GM23338 (cell line): ENCODE data around the gene TMEM250. TPM values are rescaled to one million over a fixed set of nuclear protein-coding genes. Genes with fewer than 3 reads are reported as not detected.

Experiments
- ATAC-seq: fragments of 200-7000 bp; cut with Tn5 transposase; 3 replicates; pipeline ENCODE4 v1.9.1; 2020
- DNase-seq: peaks from one replicate; pipeline ENCODE4 v3.0.0-alpha.2; 2015; ENCODE audit warnings: low spot score
- H2AFZ ChIP-seq: fragments of 200-600 bp; sonication (generic); 2 replicates; pipeline ENCODE4 v1.8.0; 2016; ENCODE audit warnings: antibody characterized with exemption, mild to moderate bottlenecking, moderate library complexity
- H3F3A ChIP-seq: fragments of 200-600 bp; sonication (generic); replicated peaks from 2 replicates; pipeline ENCODE4 v1.8.0; 2017; ENCODE audit warnings: antibody characterized with exemption, mixed run types, low read depth
- H3K27ac ChIP-seq: fragments of 200-600 bp; sonication (generic); 2 replicates; pipeline ENCODE4 v1.6.1; 2016; ENCODE audit warnings: low read depth
- H3K27me3 ChIP-seq: fragments of 200-600 bp; sonication (generic); 2 replicates; pipeline ENCODE4 v1.8.0; 2016; ENCODE audit warnings: mild to moderate bottlenecking, mixed run types, moderate library complexity; ENCODE audit not compliant: insufficient read depth
- H3K36me3 ChIP-seq: fragments of 200-600 bp; sonication (generic); 2 replicates; pipeline ENCODE4 v1.8.0; 2016; ENCODE audit warnings: mild to moderate bottlenecking; ENCODE audit not compliant: insufficient read depth
- H3K4me1 ChIP-seq: fragments of 200-600 bp; sonication (generic); 2 replicates; pipeline ENCODE4 v1.8.0; 2016; ENCODE audit warnings: mild to moderate bottlenecking, moderate library complexity; ENCODE audit not compliant: insufficient read depth
- H3K4me2 ChIP-seq: fragments of 200-600 bp; sonication (generic); 2 replicates; pipeline ENCODE4 v1.7.1; 2017; ENCODE audit warnings: mixed run types
- H3K4me3 ChIP-seq: fragments of 200-600 bp; sonication (generic); 2 replicates; pipeline ENCODE4 v1.6.1; 2016; ENCODE audit warnings: mixed run types
- H3K79me2 ChIP-seq: fragments of 200-600 bp; sonication (generic); replicated peaks from 2 replicates; pipeline ENCODE4 v1.8.0; 2017; ENCODE audit warnings: mild to moderate bottlenecking; ENCODE audit not compliant: insufficient read depth
- H3K9me2 ChIP-seq: fragments of 200-600 bp; sonication (generic); 2 replicates; pipeline ENCODE4 v1.8.0; 2017; ENCODE audit not compliant: insufficient read depth
- H4K20me1 ChIP-seq: fragments of 200-600 bp; sonication (generic); replicated peaks from 2 replicates; pipeline ENCODE4 v1.8.0; 2017; ENCODE audit warnings: mild to moderate bottlenecking; ENCODE audit not compliant: insufficient read depth
- H3K27ac Mint-ChIP-seq: 2 replicates; pipeline ENCODE4 v1.8.0; 2020; ENCODE audit warnings: inconsistent platforms, mild to moderate bottlenecking, moderate library complexity, mixed read lengths
- H3K27me3 Mint-ChIP-seq: 3 replicates; pipeline ENCODE4 v1.8.0; 2022; ENCODE audit warnings: low read depth, mild to moderate bottlenecking, moderate library complexity, mixed read lengths, inconsistent platforms; ENCODE audit not compliant: insufficient read depth, poor library complexity
- H3K36me3 Mint-ChIP-seq: 3 replicates; pipeline ENCODE4 v1.8.0; 2021; ENCODE audit warnings: low read depth, mild to moderate bottlenecking, inconsistent platforms, moderate library complexity, mixed read lengths
- H3K4me1 Mint-ChIP-seq: 3 replicates; pipeline ENCODE4 v1.8.0; 2020; ENCODE audit warnings: mild to moderate bottlenecking, inconsistent platforms, mixed read lengths
- H3K4me3 Mint-ChIP-seq: 3 replicates; pipeline ENCODE4 v1.8.0; 2021; ENCODE audit warnings: moderate library complexity, mild to moderate bottlenecking, inconsistent platforms, mixed read lengths
- H3K9me3 Mint-ChIP-seq: 3 replicates; pipeline ENCODE4 v1.8.0; 2020; ENCODE audit warnings: moderate library complexity, mild to moderate bottlenecking, inconsistent platforms, mixed read lengths
- CREB1 ChIP-seq: fragments of 250-450 bp; sonication (Bioruptor Pico); IDR thresholded peaks from 2 replicates; pipeline ENCODE4 v1.5.0; 2020; ENCODE audit warnings: low read depth, mild to moderate bottlenecking, moderate library complexity
- EZH2 ChIP-seq: fragments of 200-600 bp; sonication (generic); IDR thresholded peaks from one replicate; pipeline ENCODE4 v1.8.0; 2017; ENCODE audit warnings: antibody characterized with exemption, mild to moderate bottlenecking, low read depth; ENCODE audit not compliant: unreplicated experiment
- JUNB ChIP-seq: IDR thresholded peaks from one replicate; pipeline ENCODE4 v1.6.1; 2016; ENCODE audit warnings: antibody characterized with exemption; ENCODE audit not compliant: unreplicated experiment
- NANOG ChIP-seq: IDR thresholded peaks from 2 replicates; pipeline ENCODE4 v1.6.1; 2016; ENCODE audit warnings: antibody characterized with exemption, borderline replicate concordance
- STAT1 ChIP-seq: IDR thresholded peaks from one replicate; pipeline ENCODE4 v1.6.1; 2016; ENCODE audit warnings: antibody characterized with exemption; ENCODE audit not compliant: unreplicated experiment
- ZNF114 ChIP-seq: fragments of 250-450 bp; sonication (Bioruptor Pico); IDR thresholded peaks from 2 replicates; pipeline ENCODE4 v1.5.0; 2020; ENCODE audit warnings: mild to moderate bottlenecking, moderate library complexity
- ZNF331 ChIP-seq: fragments of 250-450 bp; sonication (Bioruptor Pico); IDR thresholded peaks from 2 replicates; pipeline ENCODE4 v1.5.0; 2020; ENCODE audit warnings: low read depth, mild to moderate bottlenecking, moderate library complexity
- polyA plus RNA-seq: library from polyadenylated mRNA; unstranded; fragments of >200 nt; fragmentation: Nextera tagmentation; extraction: Ambion mirVana; gene quantifications from 2 replicates; pipeline ENCODE4 v1.2.1, GENCODE V29; 2016
- total RNA-seq: library from RNA; depleted of rRNA; stranded (reverse); fragments of >200 nt; shearing (Covaris generic); gene quantifications from 2 replicates; pipeline ENCODE4 v1.2.3, GENCODE V29; 2014
- TF ChIP-seq, protein P1 (sequence below): fragments of 250-450 bp; sonication (Bioruptor Pico); IDR thresholded peaks from 2 replicates; pipeline ENCODE4 v1.5.0; 2020; ENCODE audit warnings: mild to moderate bottlenecking, moderate library complexity
- TF ChIP-seq, protein P2 (sequence below): IDR thresholded peaks from one replicate; pipeline ENCODE4 v1.6.1; 2018; ENCODE audit warnings: antibody characterized with exemption; ENCODE audit not compliant: unreplicated experiment
- TF ChIP-seq, protein P3 (sequence below): IDR thresholded peaks from 2 replicates; pipeline ENCODE4 v1.6.1; 2016; ENCODE audit warnings: antibody characterized with exemption
- TF ChIP-seq, protein P4 (sequence below), 2 experiments: fragments of 200-600 bp in 1 of 2; sonication (generic) in 1 of 2; conservative IDR thresholded peaks; 2 replicates each; pipeline versions ENCODE4 v1.5.1 to v1.6.1; 2016 to 2017; ENCODE audit warnings: antibody characterized with exemption in 2 of 2, low read depth in 2 of 2, mild to moderate bottlenecking in 2 of 2, moderate library complexity in 1 of 2

The TMEM250 gene
- total and polyA plus RNA-seq, 2 experiments from 2014 or later: 12.2 to 39.2 TPM

GRCh38 chr9:136148766-136149165 lies 30.1 kb upstream of the TMEM250 start (continued):
- TF ChIP-seq, protein P1, sequence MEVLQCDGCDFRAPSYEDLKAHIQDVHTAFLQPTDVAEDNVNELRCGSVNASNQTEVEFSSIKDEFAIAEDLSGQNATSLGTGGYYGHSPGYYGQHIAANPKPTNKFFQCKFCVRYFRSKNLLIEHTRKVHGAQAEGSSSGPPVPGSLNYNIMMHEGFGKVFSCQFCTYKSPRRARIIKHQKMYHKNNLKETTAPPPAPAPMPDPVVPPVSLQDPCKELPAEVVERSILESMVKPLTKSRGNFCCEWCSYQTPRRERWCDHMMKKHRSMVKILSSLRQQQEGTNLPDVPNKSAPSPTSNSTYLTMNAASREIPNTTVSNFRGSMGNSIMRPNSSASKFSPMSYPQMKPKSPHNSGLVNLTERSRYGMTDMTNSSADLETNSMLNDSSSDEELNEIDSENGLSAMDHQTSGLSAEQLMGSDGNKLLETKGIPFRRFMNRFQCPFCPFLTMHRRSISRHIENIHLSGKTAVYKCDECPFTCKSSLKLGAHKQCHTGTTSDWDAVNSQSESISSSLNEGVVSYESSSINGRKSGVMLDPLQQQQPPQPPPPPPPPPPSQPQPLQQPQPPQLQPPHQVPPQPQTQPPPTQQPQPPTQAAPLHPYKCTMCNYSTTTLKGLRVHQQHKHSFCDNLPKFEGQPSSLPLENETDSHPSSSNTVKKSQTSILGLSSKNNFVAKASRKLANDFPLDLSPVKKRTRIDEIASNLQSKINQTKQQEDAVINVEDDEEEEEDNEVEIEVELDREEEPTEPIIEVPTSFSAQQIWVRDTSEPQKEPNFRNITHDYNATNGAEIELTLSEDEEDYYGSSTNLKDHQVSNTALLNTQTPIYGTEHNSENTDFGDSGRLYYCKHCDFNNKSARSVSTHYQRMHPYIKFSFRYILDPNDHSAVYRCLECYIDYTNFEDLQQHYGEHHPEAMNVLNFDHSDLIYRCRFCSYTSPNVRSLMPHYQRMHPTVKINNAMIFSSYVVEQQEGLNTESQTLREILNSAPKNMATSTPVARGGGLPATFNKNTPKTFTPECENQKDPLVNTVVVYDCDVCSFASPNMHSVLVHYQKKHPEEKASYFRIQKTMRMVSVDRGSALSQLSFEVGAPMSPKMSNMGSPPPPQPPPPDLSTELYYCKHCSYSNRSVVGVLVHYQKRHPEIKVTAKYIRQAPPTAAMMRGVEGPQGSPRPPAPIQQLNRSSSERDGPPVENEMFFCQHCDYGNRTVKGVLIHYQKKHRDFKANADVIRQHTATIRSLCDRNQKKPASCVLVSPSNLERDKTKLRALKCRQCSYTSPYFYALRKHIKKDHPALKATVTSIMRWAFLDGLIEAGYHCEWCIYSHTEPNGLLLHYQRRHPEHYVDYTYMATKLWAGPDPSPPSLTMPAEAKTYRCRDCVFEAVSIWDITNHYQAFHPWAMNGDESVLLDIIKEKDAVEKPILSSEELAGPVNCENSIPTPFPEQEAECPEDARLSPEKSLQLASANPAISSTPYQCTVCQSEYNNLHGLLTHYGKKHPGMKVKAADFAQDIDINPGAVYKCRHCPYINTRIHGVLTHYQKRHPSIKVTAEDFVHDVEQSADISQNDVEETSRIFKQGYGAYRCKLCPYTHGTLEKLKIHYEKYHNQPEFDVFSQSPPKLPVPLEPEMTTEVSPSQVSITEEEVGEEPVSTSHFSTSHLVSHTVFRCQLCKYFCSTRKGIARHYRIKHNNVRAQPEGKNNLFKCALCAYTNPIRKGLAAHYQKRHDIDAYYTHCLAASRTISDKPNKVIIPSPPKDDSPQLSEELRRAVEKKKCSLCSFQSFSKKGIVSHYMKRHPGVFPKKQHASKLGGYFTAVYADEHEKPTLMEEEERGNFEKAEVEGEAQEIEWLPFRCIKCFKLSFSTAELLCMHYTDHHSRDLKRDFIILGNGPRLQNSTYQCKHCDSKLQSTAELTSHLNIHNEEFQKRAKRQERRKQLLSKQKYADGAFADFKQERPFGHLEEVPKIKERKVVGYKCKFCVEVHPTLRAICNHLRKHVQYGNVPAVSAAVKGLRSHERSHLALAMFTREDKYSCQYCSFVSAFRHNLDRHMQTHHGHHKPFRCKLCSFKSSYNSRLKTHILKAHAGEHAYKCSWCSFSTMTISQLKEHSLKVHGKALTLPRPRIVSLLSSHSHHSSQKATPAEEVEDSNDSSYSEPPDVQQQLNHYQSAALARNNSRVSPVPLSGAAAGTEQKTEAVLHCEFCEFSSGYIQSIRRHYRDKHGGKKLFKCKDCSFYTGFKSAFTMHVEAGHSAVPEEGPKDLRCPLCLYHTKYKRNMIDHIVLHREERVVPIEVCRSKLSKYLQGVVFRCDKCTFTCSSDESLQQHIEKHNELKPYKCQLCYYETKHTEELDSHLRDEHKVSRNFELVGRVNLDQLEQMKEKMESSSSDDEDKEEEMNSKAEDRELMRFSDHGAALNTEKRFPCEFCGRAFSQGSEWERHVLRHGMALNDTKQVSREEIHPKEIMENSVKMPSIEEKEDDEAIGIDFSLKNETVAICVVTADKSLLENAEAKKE (CRISPR knock-in tag): no peak
- TF ChIP-seq ZNF114 (CRISPR knock-in tag): no peak

GRCh38 chr9:136147890-136148714 lies 29.4 kb upstream of the TMEM250 start:
- H3K79me2 ChIP-seq: no peaks in the 10 kb centered on the region
- H3K4me3 ChIP-seq: 0 out of 2 replicates have a peak overlapping the region, but pooled peaks have one; percentile 30
- peak; percentile 23 for ATAC-seq
- H4K20me1 ChIP-seq: no peaks in the 10 kb centered on the region
- H3F3A ChIP-seq: 0 out of 2 replicates have a peak, but pooled peaks cover 3% of the 10 kb centered on the region
- no peaks in the 10 kb centered on the region for H3K9me2 ChIP-seq
- peaks cover 13% of the 10 kb centered on the region; the same call in 1 of the 2 replicates for H3K4me1 ChIP-seq
- DNase-seq: no peak
- Mint-ChIP-seq H3K4me3 (no peak overlapping the region), H3K36me3 (peaks cover 2% of the 10 kb centered on the region; the same call in 2 of the 3 replicates), H3K9me3 (no peaks in the 10 kb centered on the region), H3K4me1 (peaks cover 20% of the 10 kb centered on the region), H3K27me3 (peaks cover 9% of the 10 kb centered on the region), H3K27ac (no peak overlapping the region)
- H3K27ac ChIP-seq: no peak overlapping the region
- no peak for TF ChIP-seq CREB1 (CRISPR knock-in tag)
- TF ChIP-seq JUNB: no peak
- TF ChIP-seq, protein P2, sequence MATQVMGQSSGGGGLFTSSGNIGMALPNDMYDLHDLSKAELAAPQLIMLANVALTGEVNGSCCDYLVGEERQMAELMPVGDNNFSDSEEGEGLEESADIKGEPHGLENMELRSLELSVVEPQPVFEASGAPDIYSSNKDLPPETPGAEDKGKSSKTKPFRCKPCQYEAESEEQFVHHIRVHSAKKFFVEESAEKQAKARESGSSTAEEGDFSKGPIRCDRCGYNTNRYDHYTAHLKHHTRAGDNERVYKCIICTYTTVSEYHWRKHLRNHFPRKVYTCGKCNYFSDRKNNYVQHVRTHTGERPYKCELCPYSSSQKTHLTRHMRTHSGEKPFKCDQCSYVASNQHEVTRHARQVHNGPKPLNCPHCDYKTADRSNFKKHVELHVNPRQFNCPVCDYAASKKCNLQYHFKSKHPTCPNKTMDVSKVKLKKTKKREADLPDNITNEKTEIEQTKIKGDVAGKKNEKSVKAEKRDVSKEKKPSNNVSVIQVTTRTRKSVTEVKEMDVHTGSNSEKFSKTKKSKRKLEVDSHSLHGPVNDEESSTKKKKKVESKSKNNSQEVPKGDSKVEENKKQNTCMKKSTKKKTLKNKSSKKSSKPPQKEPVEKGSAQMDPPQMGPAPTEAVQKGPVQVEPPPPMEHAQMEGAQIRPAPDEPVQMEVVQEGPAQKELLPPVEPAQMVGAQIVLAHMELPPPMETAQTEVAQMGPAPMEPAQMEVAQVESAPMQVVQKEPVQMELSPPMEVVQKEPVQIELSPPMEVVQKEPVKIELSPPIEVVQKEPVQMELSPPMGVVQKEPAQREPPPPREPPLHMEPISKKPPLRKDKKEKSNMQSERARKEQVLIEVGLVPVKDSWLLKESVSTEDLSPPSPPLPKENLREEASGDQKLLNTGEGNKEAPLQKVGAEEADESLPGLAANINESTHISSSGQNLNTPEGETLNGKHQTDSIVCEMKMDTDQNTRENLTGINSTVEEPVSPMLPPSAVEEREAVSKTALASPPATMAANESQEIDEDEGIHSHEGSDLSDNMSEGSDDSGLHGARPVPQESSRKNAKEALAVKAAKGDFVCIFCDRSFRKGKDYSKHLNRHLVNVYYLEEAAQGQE: no peak
- TF ChIP-seq STAT1: no peak
- no peak for TF ChIP-seq ZNF114 (CRISPR knock-in tag)
- TF ChIP-seq NANOG: no peak
- no peak for TF ChIP-seq EZH2
- TF ChIP-seq, protein P3, sequence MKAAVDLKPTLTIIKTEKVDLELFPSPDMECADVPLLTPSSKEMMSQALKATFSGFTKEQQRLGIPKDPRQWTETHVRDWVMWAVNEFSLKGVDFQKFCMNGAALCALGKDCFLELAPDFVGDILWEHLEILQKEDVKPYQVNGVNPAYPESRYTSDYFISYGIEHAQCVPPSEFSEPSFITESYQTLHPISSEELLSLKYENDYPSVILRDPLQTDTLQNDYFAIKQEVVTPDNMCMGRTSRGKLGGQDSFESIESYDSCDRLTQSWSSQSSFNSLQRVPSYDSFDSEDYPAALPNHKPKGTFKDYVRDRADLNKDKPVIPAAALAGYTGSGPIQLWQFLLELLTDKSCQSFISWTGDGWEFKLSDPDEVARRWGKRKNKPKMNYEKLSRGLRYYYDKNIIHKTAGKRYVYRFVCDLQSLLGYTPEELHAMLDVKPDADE: no peak
- TF ChIP-seq, protein P4, sequence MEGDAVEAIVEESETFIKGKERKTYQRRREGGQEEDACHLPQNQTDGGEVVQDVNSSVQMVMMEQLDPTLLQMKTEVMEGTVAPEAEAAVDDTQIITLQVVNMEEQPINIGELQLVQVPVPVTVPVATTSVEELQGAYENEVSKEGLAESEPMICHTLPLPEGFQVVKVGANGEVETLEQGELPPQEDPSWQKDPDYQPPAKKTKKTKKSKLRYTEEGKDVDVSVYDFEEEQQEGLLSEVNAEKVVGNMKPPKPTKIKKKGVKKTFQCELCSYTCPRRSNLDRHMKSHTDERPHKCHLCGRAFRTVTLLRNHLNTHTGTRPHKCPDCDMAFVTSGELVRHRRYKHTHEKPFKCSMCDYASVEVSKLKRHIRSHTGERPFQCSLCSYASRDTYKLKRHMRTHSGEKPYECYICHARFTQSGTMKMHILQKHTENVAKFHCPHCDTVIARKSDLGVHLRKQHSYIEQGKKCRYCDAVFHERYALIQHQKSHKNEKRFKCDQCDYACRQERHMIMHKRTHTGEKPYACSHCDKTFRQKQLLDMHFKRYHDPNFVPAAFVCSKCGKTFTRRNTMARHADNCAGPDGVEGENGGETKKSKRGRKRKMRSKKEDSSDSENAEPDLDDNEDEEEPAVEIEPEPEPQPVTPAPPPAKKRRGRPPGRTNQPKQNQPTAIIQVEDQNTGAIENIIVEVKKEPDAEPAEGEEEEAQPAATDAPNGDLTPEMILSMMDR (conservative IDR thresholded peaks at IDR 0.05; ENCODE audit: low read depth in 2 of 2): no peak; a peak in 1 of 4 replicates
- TF ChIP-seq ZNF331: no peak
- H3K4me2 ChIP-seq: peak overlapping the region; percentile 51
- H3K36me3 ChIP-seq: no peaks in the 10 kb centered on the region
- no peaks in the 10 kb centered on the region for H3K27me3 ChIP-seq
- peak overlapping the region; percentile 83 for H2AFZ ChIP-seq
